Uterus (tissue), 2 donors: ENCODE data around the gene LRRC40.

ENCODE experiments used
- POLR2A ChIP-seq, 2 donors: fragments of 450-650 bp; IDR thresholded peaks; one replicate each; pipeline ENCODE4 v1.6.1; 2016; ENCODE audit warnings: antibody characterized with exemption in 2 of 2, mild to moderate bottlenecking in 1 of 2, moderate library complexity in 1 of 2
- TF ChIP-seq, protein P1 (sequence below), 4 experiments: fragments of 200-600 bp in 2 of 4; fragments of 450-650 bp in 2 of 4; sonication (generic) in 2 of 4; IDR thresholded peaks; one replicate each; pipeline ENCODE4 v1.5.1; 2016 to 2019; ENCODE audit warnings: antibody characterized with exemption in 4 of 4, mild to moderate bottlenecking in 2 of 4, moderate library complexity in 1 of 4

DNA sequence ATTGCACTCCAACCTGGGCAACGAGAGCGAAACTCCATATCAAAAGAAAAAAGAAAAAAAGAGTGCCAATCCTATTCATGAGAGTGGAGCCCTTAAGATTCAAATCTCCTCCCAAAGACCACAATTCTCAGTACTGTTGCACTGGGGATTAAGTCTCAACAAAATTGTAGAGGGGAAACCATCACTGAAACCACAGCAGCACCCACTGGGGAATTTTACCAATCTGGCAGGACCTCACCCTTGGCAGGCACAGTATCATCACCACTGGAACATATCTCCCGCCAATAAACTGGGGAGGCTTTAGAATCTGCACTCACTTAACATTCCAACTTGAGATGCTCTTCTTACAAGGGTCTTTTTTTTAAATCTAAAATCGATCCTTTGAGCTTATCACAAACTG lies 41.0 kb downstream of the LRRC40 start:
- TF ChIP-seq, protein P1, sequence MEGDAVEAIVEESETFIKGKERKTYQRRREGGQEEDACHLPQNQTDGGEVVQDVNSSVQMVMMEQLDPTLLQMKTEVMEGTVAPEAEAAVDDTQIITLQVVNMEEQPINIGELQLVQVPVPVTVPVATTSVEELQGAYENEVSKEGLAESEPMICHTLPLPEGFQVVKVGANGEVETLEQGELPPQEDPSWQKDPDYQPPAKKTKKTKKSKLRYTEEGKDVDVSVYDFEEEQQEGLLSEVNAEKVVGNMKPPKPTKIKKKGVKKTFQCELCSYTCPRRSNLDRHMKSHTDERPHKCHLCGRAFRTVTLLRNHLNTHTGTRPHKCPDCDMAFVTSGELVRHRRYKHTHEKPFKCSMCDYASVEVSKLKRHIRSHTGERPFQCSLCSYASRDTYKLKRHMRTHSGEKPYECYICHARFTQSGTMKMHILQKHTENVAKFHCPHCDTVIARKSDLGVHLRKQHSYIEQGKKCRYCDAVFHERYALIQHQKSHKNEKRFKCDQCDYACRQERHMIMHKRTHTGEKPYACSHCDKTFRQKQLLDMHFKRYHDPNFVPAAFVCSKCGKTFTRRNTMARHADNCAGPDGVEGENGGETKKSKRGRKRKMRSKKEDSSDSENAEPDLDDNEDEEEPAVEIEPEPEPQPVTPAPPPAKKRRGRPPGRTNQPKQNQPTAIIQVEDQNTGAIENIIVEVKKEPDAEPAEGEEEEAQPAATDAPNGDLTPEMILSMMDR (IDR thresholded peaks at IDR 0.05): no peak
- no peak for TF ChIP-seq POLR2A (IDR thresholded peaks at IDR 0.05)
